Stimulated activated CD4-positive, alpha-beta T cell treated with anti-CD3 and anti-CD28 coated beads, Interleukin-4, amount 100 ng/mL, for 4 hours (primary cell): ENCODE data around the gene MANSC4.
"Not testable (repeated sequence)": the region's sequence is repeated elsewhere in the genome, so short reads cannot be mapped to it uniquely, and the experiment has no call there.

ENCODE experiments used
- DNase-seq, 2 experiments: peaks; one replicate each; pipeline ENCODE4 v3.0.0-alpha.2; 2020

The MANSC4 gene

GRCh38 chr12:27747111-27747820, 32.8 kb downstream of the MANSC4 start:
- DNase-seq, result no peak

- DNase-seq, result not testable (repeated sequence)
Measured at GRCh38 chr12:27745734-27746133, 34.3 kb downstream of the MANSC4 start.

GRCh38 chr12:27743601-27744000, 36.4 kb downstream of the MANSC4 start:
- DNase-seq, result no peak

- DNase-seq, result not testable (repeated sequence)
Measured at GRCh38 chr12:27734321-27734720, 45.7 kb downstream of the MANSC4 start.

- no peak for DNase-seq
Measured at GRCh38 chr12:27733791-27734190, 46.2 kb downstream of the MANSC4 start.

GRCh38 chr12:27733052-27733656, 46.9 kb downstream of the MANSC4 start:
- peak; percentile 15 to 26 for DNase-seq

GRCh38 chr12:27732281-27732680, 47.8 kb downstream of the MANSC4 start:
- DNase-seq, result no peak

- DNase-seq, result no peak
Measured at GRCh38 chr12:27730097-27730588, 49.9 kb downstream of the MANSC4 start.

GRCh38 chr12:27723212-27723611, 56.8 kb downstream of the MANSC4 start:
- no peak for DNase-seq
